Ascending aorta (tissue), 2 donors: ENCODE results near the gene SLC27A4. TPM values are rescaled to one million over a fixed set of nuclear protein-coding genes. Genes with fewer than 3 reads are reported as not detected.
A peak's percentile ranks its signal among the peaks of the same experiment; 100 is the strongest.

Experiments
- DNase-seq, 2 donors: peaks; one replicate each; pipeline ENCODE4 v3.0.0-alpha.2; 2019; ENCODE audit warnings: low spot score in 2 of 2
- H3K27ac ChIP-seq, 2 donors: fragments of 200-600 bp; sonication (generic); one replicate each; pipeline ENCODE4 v1.5.1; 2016 to 2017; ENCODE audit warnings: mild to moderate bottlenecking in 1 of 2
- H3K27me3 ChIP-seq: fragments of 200-600 bp; sonication (generic); one replicate; pipeline ENCODE4 v1.5.1; 2017
- H3K36me3 ChIP-seq, 2 donors: fragments of 200-600 bp; sonication (generic); one replicate each; pipeline ENCODE4 v1.5.1; 2016
- H3K4me1 ChIP-seq, 2 donors: fragments of 200-600 bp; sonication (generic); one replicate each; pipeline ENCODE4 v1.5.1; 2016 to 2017; ENCODE audit warnings: mild to moderate bottlenecking in 1 of 2
- H3K4me3 ChIP-seq, 2 donors: fragments of 200-600 bp; sonication (generic); one replicate each; pipeline ENCODE4 v1.5.1; 2016 to 2017; ENCODE audit warnings: mild to moderate bottlenecking in 1 of 2
- H3K9me3 ChIP-seq, 2 donors: fragments of 200-600 bp; sonication (generic); one replicate each; pipeline ENCODE4 v1.5.1; 2016
- CTCF ChIP-seq, 3 experiments: fragments of 200-600 bp in 2 of 3; fragments of 450-650 bp in 1 of 3; sonication (generic) in 2 of 3; IDR thresholded peaks; one replicate each; pipeline ENCODE4 v1.5.1; 2016 to 2019; ENCODE audit warnings: antibody characterized with exemption in 3 of 3, mild to moderate bottlenecking in 1 of 3, moderate library complexity in 1 of 3
- intact Hi-C: fragments of 100-400 bp; cut with DNase I; formaldehyde crosslinking; loops from one replicate; pipeline ENCODE4 v1.15.1; 2023
- total RNA-seq: library from RNA; depleted of rRNA; stranded (reverse); fragments of >200 nt; gene quantifications from one replicate; pipeline ENCODE4 v1.1.0, GENCODE V29; 2016

Gene SLC27A4
- total RNA-seq, 1 donor from 2014 or later = 16.6 TPM

GRCh38 chr9:128340691-128341434, 536 bp downstream of the SLC27A4 start:
- peaks cover 30 to 34% of the 10 kb centered on the region in 2 donors for H3K36me3 ChIP-seq
- peak overlapping the region; percentile 83 for H3K4me3 ChIP-seq
- H3K27ac ChIP-seq = peak overlapping the region; percentile 56 to 74
- no peak for DNase-seq
- H3K27me3 ChIP-seq = no peaks in the 10 kb centered on the region
- intact Hi-C loops = loop anchor here (1.0 kb wide), 2 partner anchors 19 to 46 kb away; partner anchors contain the start of genes COQ4 and TRUB2
- H3K9me3 ChIP-seq = no peaks in the 10 kb centered on the region
- H3K4me1 ChIP-seq = peaks cover 0 to 6% of the 10 kb centered on the region in 2 donors
- no peak for TF ChIP-seq CTCF (IDR thresholded peaks at IDR 0.05)

DNA sequence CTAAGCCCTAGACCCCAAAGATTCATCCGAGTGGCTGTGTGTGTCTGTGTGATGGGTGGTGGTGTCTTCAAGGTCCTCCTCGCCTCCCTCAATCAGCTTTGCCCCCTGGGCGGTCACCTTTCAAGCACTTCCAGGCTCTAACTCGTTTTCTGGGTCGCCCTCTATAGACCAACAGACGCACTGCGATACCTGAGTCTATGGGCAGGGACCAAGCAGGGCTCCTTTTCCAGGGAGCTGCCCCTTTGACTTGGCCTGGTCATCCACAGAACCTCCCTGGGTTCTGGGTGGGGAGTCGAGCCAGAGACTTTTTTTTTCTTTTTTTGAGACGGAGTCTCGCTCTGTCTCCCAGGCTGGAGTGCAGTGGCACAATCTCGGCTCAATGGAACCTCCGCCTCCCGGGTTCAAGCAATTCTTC, 1.1 kb downstream of the SLC27A4 start:
- H3K9me3 ChIP-seq = no peaks in the 10 kb centered on the region
- H3K4me3 ChIP-seq = peak overlapping the region; percentile 83
- peaks cover 0 to 6% of the 10 kb centered on the region in 2 donors for H3K4me1 ChIP-seq
- no peak overlapping the region for H3K27ac ChIP-seq
- peaks cover 35 to 40% of the 10 kb centered on the region in 2 donors for H3K36me3 ChIP-seq
- DNase-seq = peak in 1 of 2 donors; percentile 82
- H3K27me3 ChIP-seq = no peaks in the 10 kb centered on the region
- intact Hi-C loops = no loop called here
- peak; percentile 42 to 70 (median 62) for TF ChIP-seq CTCF (IDR thresholded peaks at IDR 0.05)

- no peak overlapping the region for H3K4me3 ChIP-seq
- TF ChIP-seq CTCF (IDR thresholded peaks at IDR 0.05) = no peak
- intact Hi-C loops = no loop called here
- DNase-seq = no peak
- no peak overlapping the region for H3K27ac ChIP-seq
- H3K9me3 ChIP-seq = no peaks in the 10 kb centered on the region
- no peaks in the 10 kb centered on the region for H3K27me3 ChIP-seq
- H3K4me1 ChIP-seq = peaks cover 0 to 6% of the 10 kb centered on the region in 2 donors
- H3K36me3 ChIP-seq = peaks cover 50 to 55% of the 10 kb centered on the region in 2 donors
Measured at GRCh38 chr9:128342971-128343680, 2.8 kb downstream of the SLC27A4 start.

- TF ChIP-seq CTCF (IDR thresholded peaks at IDR 0.05) = no peak
- Histone ChIP-seq H3K27ac (no peak overlapping the region), H3K9me3 (no peaks in the 10 kb centered on the region), H3K4me3 (no peak overlapping the region), H3K4me1 (peaks cover 0 to 6% of the 10 kb centered on the region in 2 donors), H3K27me3 (no peaks in the 10 kb centered on the region), H3K36me3 (peaks cover 58 to 62% of the 10 kb centered on the region in 2 donors)
- intact Hi-C loops = no loop called here
- DNase-seq = no peak
Measured at GRCh38 chr9:128343855-128344254, 3.5 kb downstream of the SLC27A4 start.

GRCh38 chr9:128344931-128345605, 4.7 kb downstream of the SLC27A4 start:
- intact Hi-C loops = no loop called here
- Histone ChIP-seq H3K36me3 (peaks cover 70 to 72% of the 10 kb centered on the region in 2 donors), H3K27me3 (no peaks in the 10 kb centered on the region), H3K27ac (no peak overlapping the region), H3K9me3 (no peaks in the 10 kb centered on the region), H3K4me3 (no peak overlapping the region), H3K4me1 (peaks cover 0 to 3% of the 10 kb centered on the region in 2 donors)
- DNase-seq = no peak
- TF ChIP-seq CTCF (IDR thresholded peaks at IDR 0.05) = no peak
